ENCODE measurements around the gene TTLL10. TPM values are rescaled to one million over a fixed set of nuclear protein-coding genes. Genes with fewer than 3 reads are reported as not detected.

Gene TTLL10
- total and polyA plus RNA-seq, 5 donors = 0.09 TPM; not detected in 4

DNA sequence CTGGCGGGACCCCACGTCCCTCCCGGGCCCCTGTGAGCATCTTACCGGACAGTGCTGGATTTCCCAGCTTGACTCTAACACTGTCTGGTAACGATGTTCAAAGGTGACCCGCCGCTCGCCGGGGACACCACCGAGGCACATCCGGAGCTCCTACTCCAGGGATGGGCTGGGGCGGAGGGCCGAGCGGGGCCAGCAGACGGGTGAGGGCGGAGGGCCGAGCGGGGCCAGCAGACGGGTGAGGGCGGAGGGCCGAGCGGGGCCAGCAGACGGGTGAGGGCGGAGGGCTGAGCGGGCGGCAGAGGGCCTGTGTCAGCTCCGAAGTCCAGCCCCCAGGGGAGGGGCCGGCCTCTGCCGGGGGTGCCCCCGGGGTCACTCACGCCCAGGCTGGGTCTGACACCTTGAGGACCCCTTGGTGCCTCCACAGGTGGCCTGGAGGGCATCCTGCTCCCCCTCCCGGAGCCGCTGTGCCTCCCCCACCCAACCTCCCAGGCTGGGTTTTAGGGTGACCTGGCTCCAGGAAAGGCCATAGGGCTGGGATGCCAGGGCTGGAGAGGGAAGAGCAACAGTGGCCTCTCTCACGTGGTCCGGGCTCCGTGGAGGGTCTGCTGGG, 5.7 kb upstream of the TTLL10 start:
- Histone ChIP-seq H3K27me3 (ENCODE audit: control insufficient read depth, insufficient read depth) (no peaks in the 10 kb centered on the region), H3K9me3 (ENCODE audit: control insufficient read depth, low read length) (no peaks in the 10 kb centered on the region), H3K4me3 (ENCODE audit: low read length) (no peak overlapping the region), H3K27ac (ENCODE audit: low read length) (no peak overlapping the region), H3K4me1 (ENCODE audit: control insufficient read depth, insufficient read depth, low read length) (no peaks in the 10 kb centered on the region)
- ATAC-seq = no peak
- 83% methylated on average over 36 of the region's 36 CpGs for WGBS
- peak in 2 of 3 donors; percentile 28 to 48 for DNase-seq
- intact Hi-C loops (cut with DNase I) = no loop called here

DNA sequence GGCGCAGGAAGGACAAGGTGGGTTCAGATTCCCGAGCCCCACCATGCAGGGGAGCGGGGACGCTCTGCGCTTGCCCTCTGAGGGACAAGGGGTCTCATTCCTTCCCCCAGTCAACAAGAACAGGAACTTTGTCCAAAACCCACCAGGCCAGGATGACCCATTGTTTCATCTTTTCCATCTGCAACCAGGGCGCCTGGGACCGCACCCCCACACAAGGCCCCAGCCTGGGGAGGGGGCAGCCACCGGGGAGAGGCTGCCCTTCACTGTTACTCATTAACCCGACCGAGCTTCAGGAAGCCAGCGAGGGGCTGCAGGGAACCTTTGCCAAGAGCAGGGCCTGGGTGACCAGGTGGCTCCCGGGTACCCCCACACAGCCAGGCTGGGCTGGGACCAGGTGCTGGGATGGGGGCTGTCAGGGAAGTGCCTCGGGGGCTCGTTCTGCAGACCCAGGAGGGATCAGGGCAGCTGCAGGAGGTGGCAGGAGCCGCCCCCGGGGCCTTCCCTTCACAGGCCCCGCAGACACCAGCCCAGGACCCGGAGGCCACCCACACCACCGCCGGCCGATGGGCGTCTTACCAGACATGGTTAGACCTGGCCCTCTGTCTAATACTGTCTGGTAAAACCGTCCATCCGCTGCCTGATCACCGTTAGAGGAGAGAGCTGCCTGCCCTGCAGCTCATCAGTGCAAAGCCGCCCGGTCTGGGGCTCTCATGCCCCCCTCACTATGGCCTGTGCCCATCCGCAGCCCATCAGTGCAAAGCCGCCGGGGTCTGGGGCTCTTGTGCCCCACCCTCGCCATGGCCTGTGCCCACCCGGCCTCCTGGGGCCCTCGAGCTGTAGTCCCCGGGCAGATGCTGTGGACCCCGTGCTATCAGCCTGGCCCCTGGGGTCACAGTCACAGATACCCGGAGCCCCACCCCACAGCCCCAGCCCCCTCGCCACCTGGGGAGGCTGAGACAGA, 4.9 kb upstream of the TTLL10 start:
- H3K9me3 ChIP-seq (ENCODE audit: control insufficient read depth, low read length) = no peaks in the 10 kb centered on the region
- peak in 2 of 3 donors; percentile 34 to 42 for DNase-seq
- no peak overlapping the region for H3K4me3 ChIP-seq (ENCODE audit: low read length)
- 77% methylated on average over 37 of the region's 37 CpGs for WGBS
- H3K27me3 ChIP-seq (ENCODE audit: control insufficient read depth, insufficient read depth) = no peaks in the 10 kb centered on the region
- H3K4me1 ChIP-seq (ENCODE audit: control insufficient read depth, insufficient read depth, low read length) = no peaks in the 10 kb centered on the region
- intact Hi-C loops (cut with DNase I) = no loop called here
- no peak overlapping the region for H3K27ac ChIP-seq (ENCODE audit: low read length)
- no peak for ATAC-seq

DNA sequence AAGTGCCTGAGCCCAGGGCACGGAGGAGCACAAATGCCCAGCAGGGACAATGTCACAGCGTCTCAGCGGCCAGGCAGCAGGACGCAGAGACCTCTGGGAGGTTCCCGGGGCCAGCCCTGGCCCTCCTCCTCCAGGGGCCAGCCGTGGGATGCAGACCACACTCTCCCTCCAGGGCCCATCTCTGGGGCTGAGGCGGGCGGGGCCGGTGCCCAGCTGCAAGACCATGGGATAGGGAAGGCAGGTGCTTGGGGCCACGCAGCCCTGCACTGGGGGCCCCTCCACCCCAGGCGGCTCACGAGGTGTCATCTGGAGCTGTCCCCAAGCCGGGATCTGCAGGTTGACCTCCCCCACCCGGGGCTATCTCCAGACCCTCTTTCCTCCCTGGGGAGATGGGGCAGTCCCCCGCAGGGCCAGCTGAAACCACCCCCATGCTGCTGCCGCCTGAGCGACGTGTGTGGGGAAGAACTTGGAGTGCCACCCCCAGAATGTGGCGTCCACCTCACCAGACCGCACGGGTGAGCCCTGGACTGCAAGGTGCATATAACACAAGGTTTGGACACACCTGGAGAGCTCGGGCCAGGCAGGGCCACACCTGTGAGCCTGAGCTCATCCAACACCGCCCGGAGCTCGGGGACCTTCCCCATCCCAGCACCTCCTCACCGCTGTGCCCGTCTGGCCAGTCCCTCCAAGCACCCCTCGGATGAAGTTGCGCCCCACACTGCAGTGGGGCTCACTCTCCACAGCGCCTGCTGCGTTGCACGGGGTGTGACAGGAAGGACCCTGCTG, 4.1 kb upstream of the TTLL10 start:
- no peaks in the 10 kb centered on the region for H3K4me1 ChIP-seq (ENCODE audit: control insufficient read depth, insufficient read depth, low read length)
- intact Hi-C loops (cut with DNase I) = no loop called here
- no peaks in the 10 kb centered on the region for H3K27me3 ChIP-seq (ENCODE audit: control insufficient read depth, insufficient read depth)

DNA sequence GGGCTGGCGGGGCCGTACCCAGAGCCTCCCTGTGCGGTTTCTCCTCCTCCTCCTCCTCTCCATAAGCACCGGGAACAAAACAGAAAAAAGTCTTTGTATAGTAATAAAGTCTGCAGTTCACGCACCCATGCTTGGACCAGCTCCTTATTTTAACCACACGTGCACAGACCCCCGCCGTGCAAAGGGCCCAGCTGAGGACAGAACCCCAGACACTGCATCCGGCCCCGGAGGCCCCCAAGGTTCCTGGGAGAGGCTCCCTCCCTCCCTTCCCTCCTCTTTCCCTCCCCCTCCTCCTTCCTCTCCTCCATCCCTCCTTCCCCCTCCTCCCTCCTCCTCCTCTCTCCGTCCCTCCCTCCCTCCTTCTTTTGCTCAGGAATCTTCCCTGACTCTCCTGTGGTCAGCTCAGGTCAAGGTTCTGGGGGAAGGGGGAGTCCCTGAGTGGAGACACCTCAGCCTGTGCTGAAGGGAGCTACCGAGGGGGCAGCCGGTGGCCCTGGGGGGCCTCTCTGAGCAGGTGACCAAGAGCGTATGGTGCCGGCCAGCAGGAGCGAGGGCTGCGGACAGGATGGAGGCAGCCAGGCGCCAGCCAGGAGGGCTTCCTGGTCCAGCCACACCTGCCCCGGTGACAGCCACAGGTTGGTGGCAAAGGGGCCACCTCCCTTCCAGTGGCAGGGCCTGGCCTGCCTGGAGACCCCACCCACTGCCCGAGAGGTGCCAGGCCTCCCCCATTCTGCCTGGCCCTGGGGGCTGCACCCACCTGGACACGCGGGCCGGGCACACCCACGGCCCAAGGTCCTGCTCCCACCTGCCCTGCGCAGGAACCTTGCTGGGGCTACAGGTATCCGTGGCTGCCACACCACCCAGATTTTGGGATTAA, 3.2 kb upstream of the TTLL10 start:
- DNase-seq = peak in 1 of 3 donors; percentile 51
- H3K27me3 ChIP-seq (ENCODE audit: control insufficient read depth, insufficient read depth) = no peaks in the 10 kb centered on the region
- 51% methylated on average over 26 of the region's 26 CpGs for WGBS
- ATAC-seq = no peak
- no peaks in the 10 kb centered on the region for H3K4me1 ChIP-seq (ENCODE audit: control insufficient read depth, insufficient read depth, low read length)
- intact Hi-C loops (cut with DNase I) = no loop called here
- H3K4me3 ChIP-seq (ENCODE audit: low read length) = no peak overlapping the region
- no peaks in the 10 kb centered on the region for H3K9me3 ChIP-seq (ENCODE audit: control insufficient read depth, low read length)
- no peak overlapping the region for H3K27ac ChIP-seq (ENCODE audit: low read length)

More for the DNA sequence above, 4.1 kb upstream of the TTLL10 start:
- Histone ChIP-seq H3K9me3 (ENCODE audit: control insufficient read depth, low read length) (no peaks in the 10 kb centered on the region), H3K4me3 (ENCODE audit: low read length) (no peak overlapping the region), H3K27ac (ENCODE audit: low read length) (no peak overlapping the region)
- 61% methylated on average over 32 of the region's 32 CpGs for WGBS
- ATAC-seq = no peak
- DNase-seq = peak in 1 of 3 donors; percentile 57

DNA sequence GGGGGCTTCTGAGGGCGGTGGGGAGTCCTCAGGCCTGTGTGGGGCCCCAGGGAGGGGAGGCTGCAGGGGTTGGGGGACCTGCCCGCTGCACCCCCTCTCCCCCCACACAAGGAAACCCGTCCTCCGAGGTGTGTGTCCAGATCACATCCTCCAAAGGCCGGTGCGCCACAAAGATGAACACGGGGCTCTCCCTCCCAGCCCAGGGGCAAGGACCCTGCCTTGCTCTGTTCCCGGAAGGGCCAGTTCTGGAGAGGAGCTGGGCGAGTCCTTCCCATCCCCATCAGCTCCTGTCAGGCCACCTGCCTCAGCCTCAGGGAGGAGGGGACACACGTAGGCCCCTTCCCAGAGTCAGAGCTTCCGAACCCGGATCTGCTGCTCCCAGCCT, 2.5 kb upstream of the TTLL10 start:
- intact Hi-C loops (cut with DNase I) = no loop called here
- ATAC-seq (no peak), DNase-seq (peak in 1 of 3 donors; percentile 38)
- Histone ChIP-seq H3K27ac (ENCODE audit: low read length) (no peak overlapping the region), H3K27me3 (ENCODE audit: control insufficient read depth, insufficient read depth) (no peaks in the 10 kb centered on the region), H3K9me3 (ENCODE audit: control insufficient read depth, low read length) (no peaks in the 10 kb centered on the region), H3K4me1 (ENCODE audit: control insufficient read depth, insufficient read depth, low read length) (no peaks in the 10 kb centered on the region), H3K4me3 (ENCODE audit: low read length) (no peak overlapping the region)
- WGBS = 72% methylated on average over 12 of the region's 12 CpGs

DNA sequence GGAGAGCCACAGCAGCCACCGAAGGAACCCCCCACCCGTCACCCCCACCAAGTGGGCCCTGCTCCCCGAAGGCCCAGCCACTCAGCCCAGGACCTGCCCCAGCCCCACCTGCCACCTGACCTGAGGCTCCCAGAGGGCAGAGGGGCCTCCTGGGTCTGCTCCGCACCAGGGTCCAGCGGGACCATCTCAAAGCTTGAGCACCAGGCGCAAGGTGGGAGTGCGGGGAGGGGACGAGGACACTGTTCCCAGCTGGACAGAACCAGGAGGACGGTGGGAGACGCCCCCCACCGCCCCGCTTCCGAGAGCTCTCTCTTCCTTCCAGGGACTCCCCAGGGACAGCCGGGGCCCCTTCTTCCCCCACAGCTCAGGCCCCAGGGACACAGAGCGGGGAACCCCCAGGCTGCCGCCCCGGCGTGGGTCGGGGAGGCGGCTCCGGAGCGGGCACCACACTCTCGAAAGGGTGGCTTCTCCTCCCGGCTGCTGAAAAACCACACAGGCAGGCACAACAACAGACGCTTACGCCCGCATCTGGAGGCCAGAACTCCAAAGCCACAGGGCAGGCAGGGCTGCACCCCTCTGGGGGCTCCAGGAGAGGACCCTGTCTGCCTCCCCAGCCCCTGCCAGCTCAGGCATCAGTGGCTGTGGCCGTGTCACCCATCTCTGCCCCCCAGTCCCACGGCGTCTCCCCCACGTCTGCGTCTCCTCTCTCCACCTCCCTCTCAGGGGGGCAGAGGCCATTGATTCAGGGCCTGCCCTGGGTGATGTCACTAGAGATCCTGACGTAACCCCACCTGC, 1.9 kb upstream of the TTLL10 start:
- H3K9me3 ChIP-seq (ENCODE audit: control insufficient read depth, low read length) = no peaks in the 10 kb centered on the region
- H3K27me3 ChIP-seq (ENCODE audit: control insufficient read depth, insufficient read depth) = no peaks in the 10 kb centered on the region
- WGBS = 75% methylated on average over 33 of the region's 33 CpGs
- peak in 2 of 3 donors; percentile 50 to 55 for DNase-seq
- no peak overlapping the region for H3K4me3 ChIP-seq (ENCODE audit: low read length)
- ATAC-seq = no peak
- H3K4me1 ChIP-seq (ENCODE audit: control insufficient read depth, insufficient read depth, low read length) = no peaks in the 10 kb centered on the region
- no peak overlapping the region for H3K27ac ChIP-seq (ENCODE audit: low read length)
- intact Hi-C loops (cut with DNase I) = no loop called here

DNA sequence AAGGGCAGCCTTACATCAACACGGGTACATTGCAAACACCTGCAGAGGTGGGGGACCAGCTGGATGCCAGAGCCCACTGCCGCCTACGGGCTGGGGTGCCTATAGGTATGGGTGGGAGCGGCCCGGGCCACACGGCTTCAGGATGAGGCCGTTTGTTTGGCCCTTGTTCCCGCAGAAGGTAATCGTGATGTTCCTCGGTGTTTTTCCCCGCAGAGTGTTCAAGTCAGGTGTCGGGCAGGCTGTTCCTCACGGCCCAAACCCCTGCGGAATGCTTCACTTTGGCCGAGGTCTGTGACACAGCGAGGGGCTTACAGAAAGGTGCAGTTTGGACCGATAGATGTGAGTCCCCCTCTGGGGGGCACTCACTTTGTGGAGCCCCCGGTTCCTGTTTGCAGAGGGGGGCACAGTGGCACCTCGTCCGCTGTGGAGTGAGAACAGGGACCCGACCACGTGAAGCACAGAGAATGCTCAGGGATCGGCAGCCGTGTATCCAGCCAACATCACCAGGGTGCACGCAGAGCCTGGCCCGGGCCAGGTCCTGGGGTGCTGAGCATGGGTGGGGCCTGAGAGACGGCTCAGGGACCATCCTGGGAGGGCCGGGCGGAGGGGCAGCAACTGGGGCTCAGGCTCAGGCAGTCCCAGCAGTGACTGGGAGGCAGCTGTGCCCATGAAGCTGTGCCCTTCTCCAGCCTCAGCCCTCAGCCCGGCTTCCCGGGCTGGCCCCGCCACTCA, 453 bp upstream of the TTLL10 start:
- peak in 1 of 3 donors; percentile 28 for DNase-seq
- intact Hi-C loops (cut with DNase I) = no loop called here
- WGBS = 54% methylated on average over 32 of the region's 32 CpGs
- Histone ChIP-seq H3K4me1 (ENCODE audit: control insufficient read depth, insufficient read depth, low read length) (no peaks in the 10 kb centered on the region), H3K27me3 (ENCODE audit: control insufficient read depth, insufficient read depth) (no peaks in the 10 kb centered on the region), H3K4me3 (ENCODE audit: low read length) (no peak overlapping the region), H3K27ac (ENCODE audit: low read length) (no peak overlapping the region), H3K9me3 (ENCODE audit: control insufficient read depth, low read length) (no peaks in the 10 kb centered on the region)
- ATAC-seq = no peak

DNA sequence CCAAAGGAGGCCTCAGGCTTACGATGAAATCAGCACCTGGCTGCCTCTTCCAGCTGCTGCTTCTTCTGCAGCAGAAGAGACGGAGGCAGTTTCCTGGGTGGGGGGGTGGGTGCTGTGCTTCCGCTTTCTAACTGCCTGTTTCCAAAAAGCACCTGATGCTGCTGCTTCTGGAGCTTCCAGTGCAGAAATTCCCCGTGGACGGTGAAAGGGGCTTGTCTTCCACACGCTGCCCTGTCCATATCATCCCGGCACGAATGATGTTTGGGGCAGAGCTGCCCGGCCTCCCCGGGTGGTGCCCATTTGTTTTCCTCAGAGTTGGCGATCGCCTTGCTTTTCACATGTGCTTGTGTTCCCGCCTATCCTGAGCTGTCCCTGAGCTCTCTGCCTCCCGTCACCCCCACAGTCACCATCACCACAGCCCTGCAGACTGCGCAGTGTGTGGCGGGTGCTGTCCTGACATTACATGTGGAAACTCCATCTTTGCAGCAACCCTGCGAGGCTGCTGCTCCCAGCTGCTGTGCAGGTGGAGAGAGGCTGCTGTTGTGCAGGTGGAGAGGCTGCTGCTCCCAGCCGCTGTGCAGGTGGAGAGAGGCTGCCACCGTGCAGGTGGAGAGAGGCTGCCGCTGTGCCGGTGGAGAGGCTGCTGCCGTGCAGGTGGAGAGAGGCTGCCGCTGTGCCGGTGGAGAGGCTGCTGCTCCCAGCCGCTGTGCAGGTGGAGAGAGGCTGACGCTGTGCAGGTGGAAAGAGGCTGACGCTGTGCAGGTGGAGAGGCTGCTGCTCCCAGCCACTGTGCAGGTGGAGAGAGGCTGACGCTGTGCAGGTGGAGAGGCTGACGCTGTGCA, 1.8 kb downstream of the TTLL10 start:
- no peak overlapping the region for H3K4me3 ChIP-seq (ENCODE audit: low read length)
- intact Hi-C loops (cut with DNase I) = no loop called here
- H3K27ac ChIP-seq (ENCODE audit: low read length) = no peak overlapping the region
- no peaks in the 10 kb centered on the region for H3K4me1 ChIP-seq (ENCODE audit: control insufficient read depth, insufficient read depth, low read length)
- ATAC-seq = no peak
- no peaks in the 10 kb centered on the region for H3K9me3 ChIP-seq (ENCODE audit: control insufficient read depth, low read length)
- WGBS = 85% methylated on average over 29 of the region's 29 CpGs
- peak in 1 of 3 donors; percentile 20 for DNase-seq
- H3K27me3 ChIP-seq (ENCODE audit: control insufficient read depth, insufficient read depth) = no peaks in the 10 kb centered on the region
